ENCODE results near the gene ZNRF1. TPM values are rescaled to one million over a fixed set of nuclear protein-coding genes. Genes with fewer than 3 reads are reported as not detected.

Gene ZNRF1
- total RNA-seq, 1 experiment from 2014 or later = 48.2 TPM

DNA sequence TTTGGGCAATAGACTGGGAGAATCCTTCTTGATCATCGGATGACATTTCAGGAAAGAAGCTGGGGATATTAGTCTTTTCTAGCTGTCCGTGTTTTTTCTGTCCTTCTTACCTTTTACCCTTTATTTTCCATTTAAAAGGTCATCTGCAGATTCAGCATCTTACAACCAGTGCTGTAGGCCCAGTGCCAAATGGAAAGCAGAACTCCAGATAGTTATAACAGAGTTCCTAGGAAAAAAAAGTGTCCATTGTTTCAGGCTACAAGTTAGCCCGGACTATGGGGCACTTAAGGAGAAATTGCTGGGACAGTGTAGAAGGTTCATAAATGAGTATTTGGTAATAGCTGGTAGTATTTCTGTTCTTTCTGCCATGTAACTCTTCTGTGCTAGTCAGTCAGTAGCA is 89.4 kb downstream of the ZNRF1 start:
- TF ChIP-seq POLR2A (IDR thresholded peaks at IDR 0.05; ENCODE audit: borderline replicate concordance, extremely low read depth, insufficient read depth, insufficient read length) (no peak), CBX3 (IDR thresholded peaks at IDR 0.05; ENCODE audit: low read depth) (no peak), EZH2phosphoT487 (IDR thresholded peaks at IDR 0.05; ENCODE audit: borderline replicate concordance) (no peak), SIN3A (IDR thresholded peaks at IDR 0.05; ENCODE audit: low read depth) (no peak), YY1 (IDR thresholded peaks at IDR 0.05; ENCODE audit: extremely low read depth, insufficient replicate concordance, low read depth, low read length) (no peak), CEBPB (IDR thresholded peaks at IDR 0.05; ENCODE audit: low read depth) (no peak), FOSL1 (IDR thresholded peaks at IDR 0.05; ENCODE audit: low read depth) (no peak), EGR1 (IDR thresholded peaks at IDR 0.05; ENCODE audit: low read depth) (no peak), POLR2AphosphoS5 (IDR thresholded peaks at IDR 0.05; ENCODE audit: low read depth, low read length) (no peak), TCF7L2 (IDR thresholded peaks at IDR 0.05; ENCODE audit: borderline replicate concordance, extremely low read depth, insufficient read depth, insufficient read length) (no peak), RAD21 (IDR thresholded peaks at IDR 0.05; ENCODE audit: low read depth) (no peak)
- TF ChIP-seq, protein P1, sequence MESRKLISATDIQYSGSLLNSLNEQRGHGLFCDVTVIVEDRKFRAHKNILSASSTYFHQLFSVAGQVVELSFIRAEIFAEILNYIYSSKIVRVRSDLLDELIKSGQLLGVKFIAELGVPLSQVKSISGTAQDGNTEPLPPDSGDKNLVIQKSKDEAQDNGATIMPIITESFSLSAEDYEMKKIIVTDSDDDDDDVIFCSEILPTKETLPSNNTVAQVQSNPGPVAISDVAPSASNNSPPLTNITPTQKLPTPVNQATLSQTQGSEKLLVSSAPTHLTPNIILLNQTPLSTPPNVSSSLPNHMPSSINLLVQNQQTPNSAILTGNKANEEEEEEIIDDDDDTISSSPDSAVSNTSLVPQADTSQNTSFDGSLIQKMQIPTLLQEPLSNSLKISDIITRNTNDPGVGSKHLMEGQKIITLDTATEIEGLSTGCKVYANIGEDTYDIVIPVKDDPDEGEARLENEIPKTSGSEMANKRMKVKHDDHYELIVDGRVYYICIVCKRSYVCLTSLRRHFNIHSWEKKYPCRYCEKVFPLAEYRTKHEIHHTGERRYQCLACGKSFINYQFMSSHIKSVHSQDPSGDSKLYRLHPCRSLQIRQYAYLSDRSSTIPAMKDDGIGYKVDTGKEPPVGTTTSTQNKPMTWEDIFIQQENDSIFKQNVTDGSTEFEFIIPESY (IDR thresholded peaks at IDR 0.05; ENCODE audit: extremely low read depth, insufficient replicate concordance, low read length) = no peak
- TF ChIP-seq, protein P2, sequence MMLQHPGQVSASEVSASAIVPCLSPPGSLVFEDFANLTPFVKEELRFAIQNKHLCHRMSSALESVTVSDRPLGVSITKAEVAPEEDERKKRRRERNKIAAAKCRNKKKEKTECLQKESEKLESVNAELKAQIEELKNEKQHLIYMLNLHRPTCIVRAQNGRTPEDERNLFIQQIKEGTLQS (IDR thresholded peaks at IDR 0.05) = no peak
- TF ChIP-seq, protein P3, sequence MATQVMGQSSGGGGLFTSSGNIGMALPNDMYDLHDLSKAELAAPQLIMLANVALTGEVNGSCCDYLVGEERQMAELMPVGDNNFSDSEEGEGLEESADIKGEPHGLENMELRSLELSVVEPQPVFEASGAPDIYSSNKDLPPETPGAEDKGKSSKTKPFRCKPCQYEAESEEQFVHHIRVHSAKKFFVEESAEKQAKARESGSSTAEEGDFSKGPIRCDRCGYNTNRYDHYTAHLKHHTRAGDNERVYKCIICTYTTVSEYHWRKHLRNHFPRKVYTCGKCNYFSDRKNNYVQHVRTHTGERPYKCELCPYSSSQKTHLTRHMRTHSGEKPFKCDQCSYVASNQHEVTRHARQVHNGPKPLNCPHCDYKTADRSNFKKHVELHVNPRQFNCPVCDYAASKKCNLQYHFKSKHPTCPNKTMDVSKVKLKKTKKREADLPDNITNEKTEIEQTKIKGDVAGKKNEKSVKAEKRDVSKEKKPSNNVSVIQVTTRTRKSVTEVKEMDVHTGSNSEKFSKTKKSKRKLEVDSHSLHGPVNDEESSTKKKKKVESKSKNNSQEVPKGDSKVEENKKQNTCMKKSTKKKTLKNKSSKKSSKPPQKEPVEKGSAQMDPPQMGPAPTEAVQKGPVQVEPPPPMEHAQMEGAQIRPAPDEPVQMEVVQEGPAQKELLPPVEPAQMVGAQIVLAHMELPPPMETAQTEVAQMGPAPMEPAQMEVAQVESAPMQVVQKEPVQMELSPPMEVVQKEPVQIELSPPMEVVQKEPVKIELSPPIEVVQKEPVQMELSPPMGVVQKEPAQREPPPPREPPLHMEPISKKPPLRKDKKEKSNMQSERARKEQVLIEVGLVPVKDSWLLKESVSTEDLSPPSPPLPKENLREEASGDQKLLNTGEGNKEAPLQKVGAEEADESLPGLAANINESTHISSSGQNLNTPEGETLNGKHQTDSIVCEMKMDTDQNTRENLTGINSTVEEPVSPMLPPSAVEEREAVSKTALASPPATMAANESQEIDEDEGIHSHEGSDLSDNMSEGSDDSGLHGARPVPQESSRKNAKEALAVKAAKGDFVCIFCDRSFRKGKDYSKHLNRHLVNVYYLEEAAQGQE (IDR thresholded peaks at IDR 0.05; ENCODE audit: low read depth) = no peak
- H2AFZ ChIP-seq (ENCODE audit: low read depth, low read length, poor library complexity, severe bottlenecking) = no peak overlapping the region
- H3K4me1 ChIP-seq (ENCODE audit: control insufficient read depth in 1 of 2, insufficient read depth in 2 of 2, low read length in 2 of 2) = peaks cover 47 to 66% of the 10 kb centered on the region in 2 experiments
- H3K36me3 ChIP-seq (ENCODE audit: control insufficient read depth in 1 of 2, insufficient read depth in 2 of 2, low read length in 2 of 2) = no peaks in the 10 kb centered on the region
- H3K79me2 ChIP-seq (ENCODE audit: insufficient read depth, low read length) = peaks cover 30% of the 10 kb centered on the region
- no peaks in the 10 kb centered on the region for H3K27me3 ChIP-seq (ENCODE audit: insufficient read depth, low read length)
- H3K9me3 ChIP-seq (ENCODE audit: control insufficient read depth in 1 of 2, insufficient read depth in 1 of 2, low read depth in 1 of 2, low read length in 2 of 2) = no peaks in the 10 kb centered on the region
- ATAC-seq (no peak), DNase-seq (ENCODE audit: low read depth, low spot score) (no peak)
- intact Hi-C loops (cut with micrococcal nuclease) = no loop called here
- H3K9me2 ChIP-seq (ENCODE audit: insufficient read depth) = no peaks in the 10 kb centered on the region
- CTCF ChIA-PET = interaction anchor here (1.0 to 1.9 kb wide), 2 partner anchors 23 to 90 kb away, joined by 4 to 5 read pairs; partner anchors contain the start of gene ZNRF1
- no peak overlapping the region for H3K27ac ChIP-seq (ENCODE audit: low read depth, low read length)
- POLR2A ChIA-PET = no interaction called here
- no TSS peak for BruUV-seq (replicated peaks)
- no peak overlapping the region for H3K9ac ChIP-seq (ENCODE audit: low read length)
- RAD21 ChIA-PET (ENCODE audit: low non-redundant PET in 1 of 2, low total read pairs in 2 of 2, uncharacterized antibody in 2 of 2, unreplicated experiment in 2 of 2) = no interaction called here
- H4K20me1 ChIP-seq (ENCODE audit: insufficient read depth) = no peaks in the 10 kb centered on the region
- no peak overlapping the region for H3K4me3 ChIP-seq (replicated peaks in 1 of 2; ENCODE audit: low read depth in 1 of 2, low read length in 2 of 2)
- no peak overlapping the region for H3K4me2 ChIP-seq (ENCODE audit: low read length)
